ENCODE data around the gene LLGL1.
A peak's percentile ranks its signal among the peaks of the same experiment; 100 is the strongest.
"Not testable (repeated sequence)": the region's sequence is repeated elsewhere in the genome, so short reads cannot be mapped to it uniquely, and the experiment has no call there.

The LLGL1 gene

GRCh38 chr17:18191967-18192366 lies 33.5 kb upstream of the LLGL1 start:
- DNase-seq (ENCODE audit: insufficient read length, low spot score), result no peak
- FAIRE-seq, result no peak

GRCh38 chr17:18194394-18194793 lies 31.0 kb upstream of the LLGL1 start:
- FAIRE-seq (no peak), DNase-seq (ENCODE audit: insufficient read length, low spot score) (no peak)

- no peak for DNase-seq (ENCODE audit: insufficient read length, low spot score)
- no peak for FAIRE-seq
Measured at GRCh38 chr17:18194804-18195203, 30.6 kb upstream of the LLGL1 start.

GRCh38 chr17:18195246-18195645 lies 30.2 kb upstream of the LLGL1 start:
- FAIRE-seq (no peak), DNase-seq (ENCODE audit: insufficient read length, low spot score) (no peak)

GRCh38 chr17:18197535-18198194 lies 27.8 kb upstream of the LLGL1 start:
- FAIRE-seq (no peak), DNase-seq (ENCODE audit: insufficient read length, low spot score) (no peak)

GRCh38 chr17:18198530-18198929 lies 26.9 kb upstream of the LLGL1 start:
- no peak for FAIRE-seq
- no peak for DNase-seq (ENCODE audit: insufficient read length, low spot score)

DNA sequence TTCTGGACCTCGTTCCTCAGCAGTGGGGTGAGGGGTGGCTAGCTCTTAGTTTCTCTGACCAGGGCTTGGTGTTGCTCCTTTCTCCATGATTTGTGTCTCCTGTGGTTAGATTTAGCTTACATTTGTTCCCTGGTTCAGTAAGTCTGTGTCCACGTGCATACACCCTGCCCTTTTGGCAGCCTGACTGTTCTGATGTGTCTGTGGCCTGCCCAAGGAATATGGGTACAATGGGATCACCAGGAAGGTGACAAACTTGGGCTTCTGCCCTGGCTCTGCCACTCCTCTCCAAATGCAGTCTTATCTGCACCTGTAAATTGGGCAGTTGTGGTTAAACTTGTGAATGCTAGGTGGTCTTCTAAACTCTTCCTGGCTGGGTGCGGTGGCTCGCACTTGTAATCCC lies 24.3 kb upstream of the LLGL1 start:
- FAIRE-seq (peak; percentile 8), DNase-seq (ENCODE audit: insufficient read length, low spot score) (no peak)

DNA sequence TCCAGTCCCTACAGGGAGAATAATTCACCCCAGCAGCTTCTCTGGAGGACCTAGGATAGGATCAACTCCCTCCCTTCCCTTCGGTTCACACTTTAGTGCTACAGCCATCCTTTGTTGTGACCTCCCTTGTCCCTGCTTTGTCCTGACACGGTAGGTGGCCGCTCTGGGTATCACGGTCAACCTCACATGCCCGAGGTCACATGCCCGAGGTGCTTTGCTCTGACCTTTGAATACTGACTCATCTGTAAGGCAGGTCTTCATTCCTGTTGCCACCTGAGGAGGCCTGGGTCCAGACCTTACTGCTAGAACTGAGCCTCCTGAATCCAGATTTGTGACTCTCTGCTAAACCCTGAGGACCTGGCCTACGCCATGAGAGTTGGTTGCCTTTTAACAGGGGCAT lies 22.1 kb upstream of the LLGL1 start:
- FAIRE-seq, result no peak
- DNase-seq (ENCODE audit: insufficient read length, low spot score), result no peak

DNA sequence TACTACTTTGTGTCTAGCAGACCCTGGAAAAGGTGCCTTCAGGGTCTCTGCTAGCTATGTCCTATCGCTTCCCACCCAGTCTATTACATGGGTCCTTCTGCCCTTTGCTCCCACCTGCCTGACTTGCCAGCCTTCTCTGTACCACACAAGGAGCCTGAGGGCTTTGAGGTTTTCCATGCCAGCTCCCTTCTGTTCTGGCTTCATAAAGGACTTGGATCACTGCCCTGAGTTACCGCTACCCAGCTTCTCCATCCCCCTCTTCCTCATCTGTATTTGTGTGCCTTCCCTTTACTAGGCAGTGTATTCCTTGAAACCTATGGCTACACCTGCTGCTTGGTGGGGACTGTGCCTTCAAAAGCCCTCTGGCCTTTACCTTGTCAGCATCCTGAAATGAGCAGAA lies 19.6 kb upstream of the LLGL1 start:
- FAIRE-seq, result no peak
- no peak for DNase-seq (ENCODE audit: insufficient read length, low spot score)

DNA sequence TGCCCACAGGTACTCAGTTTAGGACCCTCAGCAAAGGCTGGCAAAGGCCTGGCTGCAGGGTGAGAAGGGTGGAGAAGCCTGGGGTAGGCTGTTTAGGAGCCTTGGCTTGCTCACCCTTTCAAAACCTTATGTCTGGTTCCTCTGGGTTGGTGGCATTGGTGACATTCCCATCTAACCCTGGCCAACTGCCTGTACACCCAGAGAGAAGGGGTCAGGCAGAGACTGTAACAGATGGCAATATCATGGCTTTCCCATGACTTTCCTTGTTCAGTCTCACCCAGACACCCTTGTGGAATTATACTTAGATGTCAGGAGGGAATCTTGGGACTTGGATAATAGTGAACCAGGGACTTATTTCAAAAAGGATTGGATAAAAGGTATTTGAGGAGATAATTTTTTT lies 18.5 kb upstream of the LLGL1 start:
- FAIRE-seq (no peak), DNase-seq (ENCODE audit: insufficient read length, low spot score) (no peak)

DNA sequence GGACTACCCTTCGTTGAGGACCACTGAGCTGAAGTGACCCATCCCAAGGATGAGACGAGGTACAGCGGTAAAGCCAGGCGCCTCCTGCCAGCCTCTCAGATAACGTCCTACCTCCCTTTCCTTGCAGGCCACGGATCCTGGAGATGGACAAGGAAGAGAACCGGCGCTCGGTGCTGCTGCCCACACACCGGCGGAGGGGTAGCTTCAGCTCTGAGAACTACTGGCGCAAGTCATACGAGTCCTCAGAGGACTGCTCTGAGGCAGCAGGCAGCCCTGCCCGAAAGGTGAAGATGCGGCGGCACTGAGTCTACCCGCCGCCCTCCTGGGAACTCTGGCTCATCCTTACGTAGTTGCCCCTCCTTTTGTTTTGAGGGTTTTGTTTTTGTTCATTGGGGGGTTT lies 17.3 kb upstream of the LLGL1 start:
- FAIRE-seq (no peak), DNase-seq (ENCODE audit: insufficient read length, low spot score) (no peak)

DNA sequence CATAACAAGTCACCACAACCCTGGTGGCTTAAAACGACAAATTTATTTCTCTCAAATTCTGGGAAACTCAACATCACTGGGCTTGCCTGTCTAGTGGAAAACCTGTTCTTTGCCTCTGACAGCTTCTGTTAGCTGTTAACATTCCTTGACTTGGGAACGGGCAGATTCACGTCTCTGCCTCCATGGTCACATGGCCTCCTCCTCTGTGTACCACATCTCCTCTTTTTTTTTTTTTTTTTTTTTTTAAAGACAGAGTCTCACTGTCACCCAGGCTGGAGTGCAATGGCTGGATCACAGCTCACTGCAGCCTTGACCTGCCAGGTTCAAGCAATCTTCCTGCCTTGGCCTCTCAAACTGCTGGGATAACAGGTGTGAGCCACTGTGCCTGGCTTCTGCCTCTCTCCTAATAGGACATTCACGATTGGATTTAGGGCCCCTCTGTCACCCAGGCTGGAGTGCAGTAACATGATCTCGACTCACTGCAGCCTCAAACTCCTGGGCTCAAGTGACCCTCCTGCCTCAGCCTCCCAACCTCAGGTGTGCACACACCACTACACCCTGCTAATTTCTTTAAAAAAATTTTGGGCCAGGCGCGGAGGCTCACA lies 11.7 kb upstream of the LLGL1 start:
- FAIRE-seq (no peak), DNase-seq (ENCODE audit: insufficient read length, low spot score) (no peak)

DNA sequence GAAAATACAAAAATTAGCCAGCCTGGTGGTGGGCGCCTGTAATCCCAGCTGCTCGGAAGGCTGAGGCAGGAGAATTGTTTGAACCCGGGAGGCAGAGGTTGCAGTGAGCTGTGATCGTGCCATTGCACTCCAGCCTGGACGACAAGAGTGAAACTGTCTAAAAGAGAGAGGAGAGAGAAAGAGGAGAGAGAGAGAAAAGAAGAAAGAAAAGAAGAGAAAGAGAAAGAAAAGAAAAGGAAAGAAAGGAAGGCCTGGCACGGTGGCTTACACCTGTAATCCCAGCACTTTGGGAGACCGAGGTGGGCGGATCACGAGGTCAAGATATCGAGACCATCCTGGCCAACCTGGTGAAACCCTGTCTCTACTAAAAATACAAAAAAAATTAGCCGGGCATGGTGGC lies 8.5 kb upstream of the LLGL1 start:
- not testable (repeated sequence) for FAIRE-seq; DNase-seq (ENCODE audit: insufficient read length, low spot score)

DNA sequence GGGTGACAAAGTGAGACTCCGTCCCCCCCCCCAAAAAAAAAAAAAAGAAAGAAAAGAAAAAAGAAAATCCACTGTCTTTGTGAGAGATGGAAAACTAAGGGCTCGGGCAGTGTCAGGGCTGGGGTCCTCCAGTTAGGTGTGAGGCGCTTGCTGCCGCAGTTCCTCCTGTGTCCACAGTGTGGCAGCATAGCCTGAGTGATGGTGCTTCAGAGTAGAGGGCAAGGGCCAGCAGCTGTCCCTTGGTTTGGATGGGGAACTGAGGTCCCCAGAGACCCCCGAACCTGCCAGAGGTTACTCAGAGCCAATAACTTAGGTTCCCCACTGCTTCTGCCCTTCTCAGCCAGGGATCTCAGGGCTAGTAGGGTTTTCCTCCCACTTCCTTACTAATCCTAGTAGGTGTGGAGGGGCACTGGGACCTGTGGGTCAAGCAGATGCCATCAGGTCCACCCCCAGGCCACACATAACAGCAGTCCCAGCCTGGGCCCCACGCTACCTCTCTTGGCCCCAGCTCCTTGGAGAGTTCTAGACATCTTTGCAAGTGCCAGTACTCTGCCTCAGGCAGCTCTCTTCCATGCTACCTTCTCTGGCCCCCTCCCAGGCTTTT lies 7.9 kb upstream of the LLGL1 start:
- DNase-seq (ENCODE audit: insufficient read length, low spot score), result peak; percentile 88
- peak; percentile 91 for FAIRE-seq

- no peak for DNase-seq (ENCODE audit: insufficient read length, low spot score)
- no peak for FAIRE-seq
Measured at GRCh38 chr17:18218756-18219415, 6.5 kb upstream of the LLGL1 start.

- FAIRE-seq (no peak), DNase-seq (ENCODE audit: insufficient read length, low spot score) (no peak)
Measured at GRCh38 chr17:18224053-18224386, 1.4 kb upstream of the LLGL1 start.

GRCh38 chr17:18224387-18225120 lies 881 bp upstream of the LLGL1 start:
- FAIRE-seq (no peak), DNase-seq (ENCODE audit: insufficient read length, low spot score) (no peak)

- no peak for DNase-seq (ENCODE audit: insufficient read length, low spot score)
- FAIRE-seq, result no peak
Measured at GRCh38 chr17:18225642-18226283, 328 bp downstream of the LLGL1 start.

DNA sequence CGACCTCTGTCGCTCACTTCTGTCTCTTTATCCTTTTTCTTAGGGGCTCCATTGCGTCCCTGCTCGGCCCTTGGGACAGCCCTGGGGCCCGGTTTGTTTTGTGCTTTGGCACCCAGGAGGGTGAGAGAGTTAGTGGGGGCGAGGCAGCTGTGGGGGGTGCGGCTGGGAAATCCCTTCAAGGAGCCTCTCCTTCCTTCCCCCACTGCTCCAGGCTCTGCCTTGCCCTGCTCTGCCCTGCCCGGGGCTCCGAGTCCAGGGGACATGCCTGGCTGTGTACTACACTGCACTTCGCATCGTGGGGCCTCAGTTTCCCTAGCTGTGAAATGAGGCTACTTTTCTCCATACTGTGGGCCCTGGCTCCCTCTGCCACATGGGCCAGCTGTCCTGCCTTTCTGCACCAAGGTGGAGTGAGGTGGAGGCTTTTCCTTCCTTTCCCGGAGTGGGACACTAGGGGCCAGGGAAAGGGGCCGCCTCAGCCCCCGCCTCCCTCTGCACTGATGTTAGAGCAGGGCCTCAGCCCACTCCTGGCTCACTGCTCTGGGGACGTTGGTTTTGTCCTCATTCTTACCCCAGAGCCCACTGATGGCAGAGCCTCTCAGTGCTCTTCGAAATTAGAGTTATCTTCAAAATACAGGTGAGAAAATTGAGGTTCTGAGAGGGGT lies 980 bp downstream of the LLGL1 start:
- FAIRE-seq, result peak; percentile 8
- no peak for DNase-seq (ENCODE audit: insufficient read length, low spot score)

DNA sequence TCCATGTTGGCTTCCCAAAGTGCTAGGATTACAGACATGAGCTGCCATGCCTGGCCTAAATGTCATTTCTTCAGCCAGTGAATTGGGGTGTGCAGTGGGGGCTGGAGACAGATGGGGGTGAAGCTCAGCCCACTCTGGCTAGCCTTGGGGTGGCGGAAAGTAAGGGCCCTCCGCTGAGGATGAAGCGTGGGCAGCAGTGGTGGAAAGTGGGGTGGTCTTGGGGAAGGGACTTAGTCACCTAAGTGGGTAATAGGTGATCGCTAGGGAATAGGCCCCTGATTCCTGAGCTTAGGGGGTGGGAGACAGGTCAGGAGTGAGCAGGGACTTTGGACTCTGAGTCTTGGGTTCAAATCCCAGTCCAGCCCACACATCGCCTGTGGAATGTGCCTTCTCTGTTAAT lies 2.2 kb downstream of the LLGL1 start:
- FAIRE-seq, result no peak
- DNase-seq (ENCODE audit: insufficient read length, low spot score), result no peak

Measured in GM19239 (cell line).